Brain microvascular endothelial cell (primary cell): Measurements from ENCODE around the gene APC2.

Experiments
- DNase-seq: peaks from one replicate; pipeline ENCODE4 v3.0.0-alpha.2; 2020
- H3K27ac ChIP-seq: fragments of 250-450 bp; sonication (Bioruptor Pico); 2 replicates; pipeline ENCODE4 v1.5.1; 2020; ENCODE audit warnings: mild to moderate bottlenecking, moderate library complexity
- H3K27me3 ChIP-seq: fragments of 250-450 bp; sonication (Bioruptor Pico); replicated peaks from 2 replicates; pipeline ENCODE4 v1.5.1; 2020; ENCODE audit warnings: mild to moderate bottlenecking
- H3K36me3 ChIP-seq: fragments of 250-450 bp; sonication (Bioruptor Pico); replicated peaks from 2 replicates; pipeline ENCODE4 v1.5.1; 2020; ENCODE audit warnings: mild to moderate bottlenecking
- H3K4me3 ChIP-seq: 2 replicates; pipeline ENCODE4 v1.5.1; 2011; ENCODE audit warnings: low read depth, mild to moderate bottlenecking, control low read depth, low read length, moderate library complexity
- CTCF ChIP-seq: IDR thresholded peaks from 2 replicates; pipeline ENCODE4 v1.5.1; 2011; ENCODE audit warnings: low read depth, mild to moderate bottlenecking, moderate library complexity, low read length, control low read depth, inconsistent platforms; ENCODE audit errors: missing control alignments
- in situ Hi-C: cut with HindIII; loops from 2 replicates; pipeline ENCODE4 v1.10.0; 2017; ENCODE audit warnings: low sequenced_read_pairs, low pct_ligation_motif_present

APC2 gene

GRCh38 chr19:1478934-1479707, 29.2 kb downstream of the APC2 start, which contains the start of gene C19orf25:
TSS of gene C19orf25 (minus strand) at chr19:1479215. CDS start at chr19:1478903, 312 bp downstream.
- H3K27ac ChIP-seq: peak within 1 kb of the TSS; percentile 3
- in situ Hi-C loops: no loop called here
- H3K4me3 ChIP-seq: peak within 1 kb of the TSS; percentile 78
- H3K36me3 ChIP-seq: no peaks in the 10 kb centered on the region
- TF ChIP-seq CTCF: no peak
- no peaks in the 10 kb centered on the region for H3K27me3 ChIP-seq
- DNase-seq: peak; percentile 87

- DNase-seq: no peak
- H3K36me3 ChIP-seq: no peaks in the 10 kb centered on the region
- no peaks in the 10 kb centered on the region for H3K27me3 ChIP-seq
- H3K4me3 ChIP-seq: no peak overlapping the region
- no peak for TF ChIP-seq CTCF
- in situ Hi-C loops: no loop called here
- no peak overlapping the region for H3K27ac ChIP-seq
Measured at GRCh38 chr19:1481224-1481892, 31.4 kb downstream of the APC2 start.

GRCh38 chr19:1481893-1482360, 32.0 kb downstream of the APC2 start:
- TF ChIP-seq CTCF: no peak
- no peak overlapping the region for H3K4me3 ChIP-seq
- H3K27me3 ChIP-seq: no peaks in the 10 kb centered on the region
- no peak for DNase-seq
- in situ Hi-C loops: no loop called here
- no peaks in the 10 kb centered on the region for H3K36me3 ChIP-seq
- H3K27ac ChIP-seq: no peak overlapping the region

- Histone ChIP-seq H3K27me3 (no peaks in the 10 kb centered on the region), H3K27ac (no peak overlapping the region), H3K36me3 (no peaks in the 10 kb centered on the region), H3K4me3 (no peak overlapping the region)
- no peak for DNase-seq
- no peak for TF ChIP-seq CTCF
- in situ Hi-C loops: no loop called here
Measured at GRCh38 chr19:1482361-1483130, 32.6 kb downstream of the APC2 start.

- Histone ChIP-seq H3K36me3 (no peaks in the 10 kb centered on the region), H3K27me3 (no peaks in the 10 kb centered on the region), H3K4me3 (no peak overlapping the region), H3K27ac (no peak overlapping the region)
- in situ Hi-C loops: no loop called here
- DNase-seq: no peak
- TF ChIP-seq CTCF: no peak
Measured at GRCh38 chr19:1483131-1483978, 33.4 kb downstream of the APC2 start.
